Nephron (organoid): Measurements from ENCODE around the gene UTS2R.

Experiments used
- H3K27ac Mint-ChIP-seq, 3 experiments: 2 replicates each; pipeline ENCODE4 v1.8.0; 2020; ENCODE audit warnings: mixed read lengths in 3 of 3, mild to moderate bottlenecking in 2 of 3, moderate library complexity in 1 of 3
- H3K27me3 Mint-ChIP-seq: 2 replicates; pipeline ENCODE4 v1.8.0; 2021; ENCODE audit warnings: low read depth, mild to moderate bottlenecking, moderate library complexity, mixed read lengths
- H3K36me3 Mint-ChIP-seq: 2 replicates; pipeline ENCODE4 v1.8.0; 2020; ENCODE audit warnings: low read depth, mixed read lengths
- H3K4me1 Mint-ChIP-seq: 2 replicates; pipeline ENCODE4 v1.8.0; 2020; ENCODE audit warnings: mixed read lengths
- H3K4me3 Mint-ChIP-seq, 3 experiments: 2 replicates each; pipeline ENCODE4 v1.8.0; 2020; ENCODE audit warnings: mild to moderate bottlenecking in 3 of 3, mixed read lengths in 3 of 3, moderate library complexity in 2 of 3
- H3K9me3 Mint-ChIP-seq: 2 replicates; pipeline ENCODE4 v1.8.0; 2020; ENCODE audit warnings: mixed read lengths
- CTCF ChIP-seq, 3 experiments: fragments of 200-600 bp; sonication (generic); IDR thresholded peaks; one replicate each; pipeline ENCODE4 v1.5.0; 2021; ENCODE audit warnings: antibody characterized with exemption in 3 of 3; ENCODE audit not compliant: unreplicated experiment in 3 of 3

The UTS2R gene

DNA sequence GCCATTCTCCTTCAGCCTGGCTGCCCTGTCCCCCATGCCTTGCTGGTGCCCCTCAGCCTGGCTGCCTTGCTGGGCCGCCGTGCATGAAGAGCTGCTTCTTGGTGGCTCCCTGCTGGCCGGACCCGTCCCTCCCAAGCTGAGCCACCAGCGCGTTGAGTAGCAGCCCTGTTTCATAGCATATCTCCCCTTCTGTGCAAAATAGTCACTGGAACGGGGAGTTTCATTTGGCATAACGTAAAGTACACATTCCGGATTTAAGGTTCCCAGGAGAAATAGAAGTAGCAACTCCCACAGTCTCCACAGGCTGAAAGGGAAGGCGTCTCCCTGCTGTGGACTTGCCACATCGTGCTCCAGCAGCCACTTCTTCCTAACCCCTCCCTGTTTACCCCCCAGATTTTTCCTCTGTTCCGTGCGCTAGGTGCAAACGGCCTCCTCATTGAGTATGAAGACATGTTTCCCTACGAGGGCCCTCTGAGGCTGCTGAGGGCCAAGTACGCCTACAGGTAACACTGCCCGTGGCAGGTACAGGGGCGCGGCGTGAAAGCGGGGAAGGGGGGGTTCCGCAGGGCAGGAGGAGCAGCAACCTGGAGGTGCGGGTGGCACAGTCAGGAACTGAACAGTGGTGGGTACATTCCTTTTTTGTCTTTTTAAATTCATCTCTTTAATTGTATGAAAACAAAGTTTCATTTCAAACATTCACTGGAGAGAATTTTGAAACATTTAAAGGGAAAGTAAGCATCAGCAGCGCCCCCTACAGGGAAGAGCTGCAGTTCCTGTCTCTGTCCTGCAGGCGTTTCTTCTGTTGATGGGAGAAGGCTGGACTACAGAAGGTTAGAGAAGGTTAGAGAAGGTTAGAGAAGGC, 52.7 kb downstream of the UTS2R start:
- H3K9me3 Mint-ChIP-seq: peaks cover 17% of the 10 kb centered on the region
- H3K36me3 Mint-ChIP-seq: peaks cover 45% of the 10 kb centered on the region
- H3K27me3 Mint-ChIP-seq: peaks cover 4% of the 10 kb centered on the region
- peaks cover 4% of the 10 kb centered on the region for H3K4me1 Mint-ChIP-seq
- H3K4me3 Mint-ChIP-seq: no peak overlapping the region
- H3K27ac Mint-ChIP-seq: peak overlapping the region in 1 of 3 experiments; percentile 30
- peak; percentile 30 to 50 (median 40) for TF ChIP-seq CTCF (IDR thresholded peaks at IDR 0.05; ENCODE audit: unreplicated experiment in 3 of 3)

GRCh38 chr17:82424863-82425159, 53.2 kb downstream of the UTS2R start:
- H3K9me3 Mint-ChIP-seq: peaks cover 17% of the 10 kb centered on the region
- H3K36me3 Mint-ChIP-seq: peaks cover 47% of the 10 kb centered on the region

More at GRCh38 chr17:82424863-82425159, 53.2 kb downstream of the UTS2R start:
- no peaks in the 10 kb centered on the region for H3K4me1 Mint-ChIP-seq
- H3K4me3 Mint-ChIP-seq: no peak overlapping the region
- no peak overlapping the region for H3K27ac Mint-ChIP-seq
- H3K27me3 Mint-ChIP-seq: peaks cover 4% of the 10 kb centered on the region
- no peak for TF ChIP-seq CTCF (IDR thresholded peaks at IDR 0.05; ENCODE audit: unreplicated experiment in 3 of 3)
